Body of pancreas (tissue), 4 donors: ENCODE data around the gene NCAM1. TPM values are rescaled to one million over a fixed set of nuclear protein-coding genes. Genes with fewer than 3 reads are reported as not detected.

ENCODE experiments used
- ATAC-seq: fragments of 150-250 bp; one replicate; pipeline ENCODE4 v1.9.1; 2016
- DNase-seq, 4 donors: peaks; one replicate each; pipeline ENCODE4 v3.0.0-alpha.2; 2019
- H3K27ac ChIP-seq, 4 donors: fragments of 200-600 bp; sonication (generic); 1 replicate in 3 of 4; 2 replicates in 1 of 4; pipeline versions ENCODE4 v1.5.1 to v1.6.1; 2016 to 2019; ENCODE audit warnings: mild to moderate bottlenecking in 1 of 4, mixed read lengths in 1 of 4, moderate library complexity in 1 of 4
- H3K27me3 ChIP-seq, 2 donors: fragments of 200-600 bp; sonication (generic); one replicate each; pipeline ENCODE4 v1.6.0; 2016; ENCODE audit warnings: mild to moderate bottlenecking in 1 of 2
- H3K36me3 ChIP-seq, 2 donors: fragments of 200-600 bp; sonication (generic); replicated peaks in 1 of 2; 2 replicates each; pipeline ENCODE4 v1.5.1; 2016; ENCODE audit warnings: low read depth in 2 of 2; ENCODE audit not compliant: insufficient read depth in 1 of 2
- H3K4me1 ChIP-seq: fragments of 200-600 bp; sonication (generic); one replicate; pipeline ENCODE4 v1.6.0; 2016
- H3K4me3 ChIP-seq, 2 donors: fragments of 200-600 bp; sonication (generic); 1 replicate in 1 of 2; 2 replicates in 1 of 2; pipeline ENCODE4 v1.5.1; 2016 to 2019
- H3K9me3 ChIP-seq, 3 donors: fragments of 200-600 bp; sonication (generic); 1 replicate in 2 of 3; 2 replicates in 1 of 3; pipeline ENCODE4 v1.5.1; 2016
- CTCF ChIP-seq, 7 experiments: fragments of 450-650 bp in 4 of 7; fragments of 200-600 bp in 3 of 7; sonication (generic) in 3 of 7; IDR thresholded peaks; one replicate each; pipeline ENCODE4 v1.5.1; 2016 to 2019; ENCODE audit warnings: antibody characterized with exemption in 7 of 7
- POLR2A ChIP-seq, 3 donors: fragments of 450-650 bp; IDR thresholded peaks; one replicate each; pipeline ENCODE4 v1.6.1; 2016; ENCODE audit warnings: antibody characterized with exemption in 3 of 3, mild to moderate bottlenecking in 2 of 3
- WGBS, 2 donors: methylation state at CpG; one replicate each; pipeline ENCODE4 v1.1.5; 2017; 5-methylcytosine and 5-hydroxymethylcytosine counted together
- intact Hi-C: fragments of 100-400 bp; cut with DNase I; formaldehyde crosslinking; loops from one replicate; pipeline ENCODE4 v1.15.1; 2023
- total RNA-seq, 2 donors: library from RNA; depleted of rRNA; stranded (reverse); fragments of >200 nt; gene quantifications; one replicate each; pipeline ENCODE4 v1.1.0, GENCODE V29; 2016

NCAM1 gene
- total RNA-seq, 2 donors from 2014 or later: 10.1 to 26.0 TPM

- intact Hi-C loops: no loop called here
- no peaks in the 10 kb centered on the region for H3K36me3 ChIP-seq
- 60 to 63% methylated on average over 4 of the region's 4 CpGs for WGBS, 2 donors
- H3K27me3 ChIP-seq: peaks cover 0 to 19% of the 10 kb centered on the region in 2 donors
- TF ChIP-seq CTCF (IDR thresholded peaks at IDR 0.05) (no peak), POLR2A (IDR thresholded peaks at IDR 0.05) (no peak)
- H3K4me1 ChIP-seq: peaks cover 21% of the 10 kb centered on the region
- DNase-seq (no peak), ATAC-seq (no peak)
- H3K9me3 ChIP-seq: peaks cover 0 to 3% (median 0%) of the 10 kb centered on the region in 3 donors
- no peak overlapping the region for H3K27ac ChIP-seq
- no peak overlapping the region for H3K4me3 ChIP-seq
Measured at GRCh38 chr11:112966561-112966960, 5.3 kb downstream of the NCAM1 start.

DNA sequence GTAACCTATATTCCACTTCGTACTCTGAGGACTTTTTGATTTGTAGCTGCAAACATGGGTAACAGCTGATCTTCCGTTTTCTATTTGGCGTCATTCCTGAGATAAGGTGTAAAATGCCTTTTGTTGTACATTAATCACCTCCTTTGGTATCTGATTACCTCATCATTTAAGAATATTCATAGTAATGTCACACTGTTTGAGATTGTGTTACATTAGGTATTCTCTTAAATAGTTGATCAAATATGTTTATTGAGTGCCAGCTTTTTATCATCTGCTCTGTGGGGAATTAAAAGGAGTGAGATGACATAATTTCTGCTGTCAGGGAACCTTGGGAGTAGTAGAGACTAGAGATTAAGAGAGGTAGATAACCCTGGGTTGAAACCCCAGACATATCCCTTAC is 5.9 kb downstream of the NCAM1 start:
- Histone ChIP-seq H3K27me3 (peaks cover 0 to 14% of the 10 kb centered on the region in 2 donors), H3K36me3 (no peaks in the 10 kb centered on the region), H3K27ac (no peak overlapping the region), H3K4me1 (peaks cover 16% of the 10 kb centered on the region), H3K4me3 (no peak overlapping the region), H3K9me3 (peaks cover 0 to 3% (median 0%) of the 10 kb centered on the region in 3 donors)
- WGBS, 2 donors: 24 to 29% methylated on average over 3 of the region's 3 CpGs
- DNase-seq: no peak
- intact Hi-C loops: no loop called here
- ATAC-seq: no peak
- no peak for TF ChIP-seq CTCF (IDR thresholded peaks at IDR 0.05)
- TF ChIP-seq POLR2A (IDR thresholded peaks at IDR 0.05): no peak

DNA sequence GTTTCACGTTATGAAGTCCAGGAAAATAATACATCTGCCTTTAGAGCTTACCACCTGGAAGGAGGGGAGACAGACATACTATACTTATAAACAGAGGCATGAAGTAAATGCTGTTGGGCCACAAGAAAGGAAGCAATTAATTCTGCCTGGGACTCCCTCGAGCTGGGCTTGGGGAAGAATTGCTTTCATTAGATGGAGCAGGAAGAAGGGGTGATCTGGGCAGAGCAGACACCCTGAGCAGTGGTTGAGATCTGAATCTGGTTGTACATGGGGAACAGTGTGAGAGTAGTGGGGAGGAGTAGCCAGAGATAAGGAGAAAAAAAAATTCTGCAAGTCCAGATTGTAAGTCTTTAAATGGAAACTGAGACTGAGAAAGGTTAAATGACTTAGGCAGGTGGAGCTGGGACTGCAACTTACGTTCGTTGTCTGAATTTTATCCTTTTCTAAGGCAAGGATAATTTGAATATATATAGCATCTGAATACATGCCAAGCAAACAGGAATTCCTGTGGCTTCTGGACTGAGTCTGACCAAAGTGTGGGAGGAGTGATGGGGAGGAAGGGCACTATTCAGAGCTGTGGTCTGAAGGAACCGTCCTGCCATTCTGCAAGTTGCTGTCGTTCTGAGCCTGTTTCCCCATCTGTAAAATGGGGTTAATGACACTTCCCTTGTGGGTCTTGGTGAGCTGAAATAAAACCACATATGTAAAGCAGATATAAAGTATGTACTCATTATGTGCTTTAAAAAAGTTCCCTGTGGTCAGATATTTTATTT is 7.9 kb downstream of the NCAM1 start:
- intact Hi-C loops: no loop called here
- H3K36me3 ChIP-seq: no peaks in the 10 kb centered on the region
- DNase-seq (no peak), ATAC-seq (no peak)
- peaks cover 0 to 3% (median 0%) of the 10 kb centered on the region in 3 donors for H3K9me3 ChIP-seq
- no peaks in the 10 kb centered on the region for H3K4me1 ChIP-seq
- TF ChIP-seq CTCF (IDR thresholded peaks at IDR 0.05) (no peak), POLR2A (IDR thresholded peaks at IDR 0.05) (no peak)
- H3K27ac ChIP-seq: no peak overlapping the region
- peaks cover 0 to 2% of the 10 kb centered on the region in 2 donors for H3K27me3 ChIP-seq
- 19 to 38% methylated on average over 6 of the region's 6 CpGs for WGBS, 2 donors
- no peak overlapping the region for H3K4me3 ChIP-seq

DNA sequence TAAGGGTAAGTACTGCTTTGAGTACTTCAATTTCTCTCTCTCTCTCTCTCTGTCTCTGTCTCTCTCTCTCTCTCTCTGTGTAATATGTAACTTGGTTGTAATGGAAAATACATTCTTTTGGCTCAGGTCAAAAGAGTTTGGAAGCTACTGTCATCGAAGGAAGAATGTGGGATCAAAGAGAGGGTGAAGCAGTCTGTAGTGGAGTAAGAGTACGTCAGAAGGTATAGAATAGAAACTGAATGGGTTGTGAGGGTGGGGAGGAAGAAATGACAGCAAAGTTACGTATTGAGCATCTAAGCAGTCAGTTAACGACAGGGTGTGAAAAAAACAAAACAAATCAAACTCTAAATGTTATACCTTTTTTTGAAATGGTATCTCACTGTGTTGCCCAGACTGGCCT is 10.0 kb downstream of the NCAM1 start:
- no peaks in the 10 kb centered on the region for H3K27me3 ChIP-seq
- TF ChIP-seq POLR2A (IDR thresholded peaks at IDR 0.05) (no peak), CTCF (IDR thresholded peaks at IDR 0.05) (no peak)
- ATAC-seq: no peak
- no peaks in the 10 kb centered on the region for H3K36me3 ChIP-seq
- H3K27ac ChIP-seq: no peak overlapping the region
- 53 to 54% methylated on average over 4 of the region's 4 CpGs for WGBS, 2 donors
- intact Hi-C loops: no loop called here
- H3K4me1 ChIP-seq: no peaks in the 10 kb centered on the region
- no peak for DNase-seq
- no peaks in the 10 kb centered on the region for H3K9me3 ChIP-seq
- H3K4me3 ChIP-seq: no peak overlapping the region

- Histone ChIP-seq H3K4me1 (no peaks in the 10 kb centered on the region), H3K4me3 (no peak overlapping the region), H3K9me3 (no peaks in the 10 kb centered on the region), H3K36me3 (no peaks in the 10 kb centered on the region), H3K27ac (no peak overlapping the region), H3K27me3 (no peaks in the 10 kb centered on the region)
- TF ChIP-seq POLR2A (IDR thresholded peaks at IDR 0.05) (no peak), CTCF (IDR thresholded peaks at IDR 0.05) (no peak)
- no peak for ATAC-seq
- no peak for DNase-seq
- WGBS, 2 donors: 57 to 82% methylated on average over 3 of the region's 3 CpGs
- intact Hi-C loops: no loop called here
Measured at GRCh38 chr11:112971827-112972226, 10.6 kb downstream of the NCAM1 start.
